Body of pancreas (tissue), 4 donors: Measurements from ENCODE around the gene DOCK2. TPM values are rescaled to one million over a fixed set of nuclear protein-coding genes. Genes with fewer than 3 reads are reported as not detected.

Experiments used
- ATAC-seq: fragments of 150-250 bp; one replicate; pipeline ENCODE4 v1.9.1; 2016
- DNase-seq, 4 donors: peaks; one replicate each; pipeline ENCODE4 v3.0.0-alpha.2; 2019
- H3K27ac ChIP-seq, 4 donors: fragments of 200-600 bp; sonication (generic); 1 replicate in 3 of 4; 2 replicates in 1 of 4; pipeline versions ENCODE4 v1.5.1 to v1.6.1; 2016 to 2019; ENCODE audit warnings: mild to moderate bottlenecking in 1 of 4, mixed read lengths in 1 of 4, moderate library complexity in 1 of 4
- H3K27me3 ChIP-seq, 2 donors: fragments of 200-600 bp; sonication (generic); one replicate each; pipeline ENCODE4 v1.6.0; 2016; ENCODE audit warnings: mild to moderate bottlenecking in 1 of 2
- H3K36me3 ChIP-seq, 2 donors: fragments of 200-600 bp; sonication (generic); replicated peaks in 1 of 2; 2 replicates each; pipeline ENCODE4 v1.5.1; 2016; ENCODE audit warnings: low read depth in 2 of 2; ENCODE audit not compliant: insufficient read depth in 1 of 2
- H3K4me1 ChIP-seq: fragments of 200-600 bp; sonication (generic); one replicate; pipeline ENCODE4 v1.6.0; 2016
- H3K4me3 ChIP-seq, 2 donors: fragments of 200-600 bp; sonication (generic); 1 replicate in 1 of 2; 2 replicates in 1 of 2; pipeline ENCODE4 v1.5.1; 2016 to 2019
- H3K9me3 ChIP-seq, 3 donors: fragments of 200-600 bp; sonication (generic); 1 replicate in 2 of 3; 2 replicates in 1 of 3; pipeline ENCODE4 v1.5.1; 2016
- POLR2A ChIP-seq, 3 donors: fragments of 450-650 bp; IDR thresholded peaks; one replicate each; pipeline ENCODE4 v1.6.1; 2016; ENCODE audit warnings: antibody characterized with exemption in 3 of 3, mild to moderate bottlenecking in 2 of 3
- WGBS, 2 donors: methylation state at CpG; one replicate each; pipeline ENCODE4 v1.1.5; 2017; 5-methylcytosine and 5-hydroxymethylcytosine counted together
- intact Hi-C: fragments of 100-400 bp; cut with DNase I; formaldehyde crosslinking; loops from one replicate; pipeline ENCODE4 v1.15.1; 2023
- total RNA-seq, 2 donors: library from RNA; depleted of rRNA; stranded (reverse); fragments of >200 nt; gene quantifications; one replicate each; pipeline ENCODE4 v1.1.0, GENCODE V29; 2016
- TF ChIP-seq, protein P1 (sequence below), 7 experiments: fragments of 450-650 bp in 4 of 7; fragments of 200-600 bp in 3 of 7; sonication (generic) in 3 of 7; IDR thresholded peaks; one replicate each; pipeline ENCODE4 v1.5.1; 2016 to 2019; ENCODE audit warnings: antibody characterized with exemption in 7 of 7

Gene DOCK2
- total RNA-seq, 2 donors from 2014 or later = 3.1 to 7.6 TPM

GRCh38 chr5:170077526-170077925, 440.5 kb downstream of the DOCK2 start:
- ATAC-seq = no peak
- Histone ChIP-seq H3K27me3 (no peaks in the 10 kb centered on the region), H3K4me3 (no peak overlapping the region), H3K4me1 (no peaks in the 10 kb centered on the region), H3K36me3 (no peaks in the 10 kb centered on the region), H3K27ac (no peak overlapping the region), H3K9me3 (no peaks in the 10 kb centered on the region)
- DNase-seq = no peak
- 79 to 85% methylated on average over 5 of the region's 5 CpGs for WGBS, 2 donors
- TF ChIP-seq, protein P1, sequence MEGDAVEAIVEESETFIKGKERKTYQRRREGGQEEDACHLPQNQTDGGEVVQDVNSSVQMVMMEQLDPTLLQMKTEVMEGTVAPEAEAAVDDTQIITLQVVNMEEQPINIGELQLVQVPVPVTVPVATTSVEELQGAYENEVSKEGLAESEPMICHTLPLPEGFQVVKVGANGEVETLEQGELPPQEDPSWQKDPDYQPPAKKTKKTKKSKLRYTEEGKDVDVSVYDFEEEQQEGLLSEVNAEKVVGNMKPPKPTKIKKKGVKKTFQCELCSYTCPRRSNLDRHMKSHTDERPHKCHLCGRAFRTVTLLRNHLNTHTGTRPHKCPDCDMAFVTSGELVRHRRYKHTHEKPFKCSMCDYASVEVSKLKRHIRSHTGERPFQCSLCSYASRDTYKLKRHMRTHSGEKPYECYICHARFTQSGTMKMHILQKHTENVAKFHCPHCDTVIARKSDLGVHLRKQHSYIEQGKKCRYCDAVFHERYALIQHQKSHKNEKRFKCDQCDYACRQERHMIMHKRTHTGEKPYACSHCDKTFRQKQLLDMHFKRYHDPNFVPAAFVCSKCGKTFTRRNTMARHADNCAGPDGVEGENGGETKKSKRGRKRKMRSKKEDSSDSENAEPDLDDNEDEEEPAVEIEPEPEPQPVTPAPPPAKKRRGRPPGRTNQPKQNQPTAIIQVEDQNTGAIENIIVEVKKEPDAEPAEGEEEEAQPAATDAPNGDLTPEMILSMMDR (IDR thresholded peaks at IDR 0.05) = no peak
- TF ChIP-seq POLR2A (IDR thresholded peaks at IDR 0.05) = no peak
- intact Hi-C loops = no loop called here

DNA sequence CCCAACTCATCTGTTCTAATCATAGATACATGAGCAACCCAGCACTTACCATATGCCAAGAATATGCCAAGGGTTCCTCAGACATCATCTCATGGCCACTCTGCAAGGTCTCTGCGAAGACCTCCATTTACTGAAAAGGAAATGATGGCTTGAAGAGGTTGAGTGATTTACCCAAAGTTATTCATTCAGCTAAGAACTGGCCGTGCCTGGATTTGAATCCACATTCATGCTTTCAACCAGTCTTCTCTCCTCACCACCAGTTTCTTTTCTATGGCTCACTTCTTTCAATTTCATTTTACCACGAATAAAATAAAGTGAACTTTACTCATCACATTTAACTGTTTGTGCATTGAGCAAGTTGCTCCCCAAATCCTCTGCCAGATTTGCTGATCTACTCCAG, 441.4 kb downstream of the DOCK2 start:
- Histone ChIP-seq H3K9me3 (no peaks in the 10 kb centered on the region), H3K36me3 (no peaks in the 10 kb centered on the region), H3K4me3 (no peak overlapping the region), H3K4me1 (no peaks in the 10 kb centered on the region), H3K27me3 (no peaks in the 10 kb centered on the region), H3K27ac (no peak overlapping the region)
- DNase-seq (no peak), ATAC-seq (no peak)
- WGBS, 2 donors = 58 to 61% methylated on average over 3 of the region's 3 CpGs
- TF ChIP-seq POLR2A (IDR thresholded peaks at IDR 0.05) = no peak
- TF ChIP-seq, protein P1 (IDR thresholded peaks at IDR 0.05) = no peak
- intact Hi-C loops = no loop called here

DNA sequence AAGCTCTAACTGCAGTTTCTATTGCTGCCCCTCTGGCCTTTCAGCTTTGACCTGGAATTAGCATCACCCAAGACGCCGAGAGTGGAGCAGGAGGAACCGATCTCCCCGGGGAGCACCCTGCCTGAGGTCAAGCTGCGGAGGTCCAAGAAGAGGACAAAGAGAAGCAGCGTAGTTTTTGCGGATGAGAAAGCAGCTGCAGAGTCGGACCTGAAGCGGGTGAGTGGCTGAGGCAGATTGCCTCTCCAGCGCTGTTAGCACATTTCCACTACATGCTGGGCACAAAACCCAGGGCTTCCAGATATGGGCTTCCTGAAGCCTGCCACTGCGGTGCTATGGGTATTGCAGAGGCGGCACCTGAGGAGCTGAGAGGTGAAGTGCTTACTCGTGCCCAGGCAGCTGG, 441.9 kb downstream of the DOCK2 start:
- no peak for DNase-seq

GRCh38 chr5:170080217-170080616, 443.1 kb downstream of the DOCK2 start:
- Histone ChIP-seq H3K4me3 (no peak overlapping the region), H3K27ac (no peak overlapping the region), H3K27me3 (peaks cover 0 to 4% of the 10 kb centered on the region in 2 donors), H3K9me3 (no peaks in the 10 kb centered on the region), H3K36me3 (no peaks in the 10 kb centered on the region), H3K4me1 (no peaks in the 10 kb centered on the region)
- no peak for DNase-seq
- intact Hi-C loops = no loop called here
- no peak for ATAC-seq
- TF ChIP-seq POLR2A (IDR thresholded peaks at IDR 0.05) = no peak
- TF ChIP-seq, protein P1 (IDR thresholded peaks at IDR 0.05) = no peak
- 80 to 83% methylated on average over 1 of the region's 1 CpG for WGBS, 2 donors

More for the DNA sequence above, 441.9 kb downstream of the DOCK2 start:
- TF ChIP-seq, protein P1 (IDR thresholded peaks at IDR 0.05) = no peak
- TF ChIP-seq POLR2A (IDR thresholded peaks at IDR 0.05) = no peak
- H3K27ac ChIP-seq = no peak overlapping the region
- H3K27me3 ChIP-seq = no peaks in the 10 kb centered on the region
- ATAC-seq = no peak
- H3K4me1 ChIP-seq = no peaks in the 10 kb centered on the region
- H3K4me3 ChIP-seq = no peak overlapping the region
- no peaks in the 10 kb centered on the region for H3K9me3 ChIP-seq
- WGBS, 2 donors = 77 to 81% methylated on average over 13 of the region's 13 CpGs
- intact Hi-C loops = no loop called here
- H3K36me3 ChIP-seq = no peaks in the 10 kb centered on the region

DNA sequence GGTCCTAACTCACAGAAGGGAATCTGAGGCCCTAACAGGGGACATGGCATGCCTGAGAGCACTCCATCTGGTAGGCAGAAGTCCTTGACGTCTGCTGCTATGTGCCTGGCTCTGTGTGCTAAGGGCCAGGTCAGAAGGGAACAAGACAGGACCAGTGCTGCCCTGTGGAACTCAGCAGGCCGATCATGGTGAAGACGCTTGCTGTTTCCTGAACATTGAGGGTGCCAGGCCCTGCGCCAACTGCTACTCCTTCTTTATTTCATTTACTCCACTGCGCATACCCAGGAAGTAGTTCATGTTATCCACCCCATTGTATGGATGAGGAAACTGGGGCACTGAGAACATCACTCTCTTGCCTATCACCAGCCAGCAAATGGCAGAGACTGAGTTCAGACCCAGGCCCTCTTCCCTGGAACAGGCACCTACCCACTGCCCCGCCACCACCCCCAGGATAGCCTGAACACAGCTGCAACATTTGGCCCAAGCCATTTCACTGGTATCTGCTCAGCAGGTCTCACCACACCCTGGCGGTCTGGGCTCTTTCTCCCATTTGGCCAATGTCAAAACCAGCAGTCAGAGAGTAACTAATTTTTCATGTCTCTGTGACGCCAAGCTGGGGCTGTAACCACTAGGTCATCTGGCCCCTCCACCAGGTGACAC, 443.8 kb downstream of the DOCK2 start:
- ATAC-seq (no peak), DNase-seq (no peak)
- no peak overlapping the region for H3K4me3 ChIP-seq
- WGBS, 2 donors = 66 to 79% methylated on average over 8 of the region's 8 CpGs
- TF ChIP-seq POLR2A (IDR thresholded peaks at IDR 0.05) = no peak
- TF ChIP-seq, protein P1 (IDR thresholded peaks at IDR 0.05) = no peak
- H3K9me3 ChIP-seq = no peaks in the 10 kb centered on the region
- peaks cover 0 to 4% of the 10 kb centered on the region in 2 donors for H3K27me3 ChIP-seq
- no peak overlapping the region for H3K27ac ChIP-seq
- H3K36me3 ChIP-seq = no peaks in the 10 kb centered on the region
- intact Hi-C loops = no loop called here
- no peaks in the 10 kb centered on the region for H3K4me1 ChIP-seq
